ENCODE measurements around the gene STAT3. TPM values are rescaled to one million over a fixed set of nuclear protein-coding genes. Genes with fewer than 3 reads are reported as not detected.

Gene STAT3
- total and polyA plus RNA-seq, 9 of the 15 experiments (the other 6 are each of a cell fraction or from before 2014, with no cell fraction given) = 90.0 to 179 (median 114) TPM

- Histone ChIP-seq H3K27ac (ENCODE audit: extremely low read depth, low read depth, low read length) (peak overlapping the region; percentile 100), H3K4me2 (ENCODE audit: insufficient read depth, low read length) (peak overlapping the region; percentile 100), H3K4me1 (replicated peaks in 1 of 2; ENCODE audit: control insufficient read depth in 2 of 2, insufficient read depth in 2 of 2, low read length in 2 of 2) (peaks cover 88 to 89% of the 10 kb centered on the region in 2 experiments), H3K36me3 (ENCODE audit: control insufficient read depth, insufficient read depth, low read length) (peaks cover 77% of the 10 kb centered on the region), H3K4me3 (peak overlapping the region; percentile 17; the same call in 1 of the 2 replicates), H2AFZ (ENCODE audit: low read depth, low read length) (no peak overlapping the region), H4K20me1 (replicated peaks; ENCODE audit: control insufficient read depth, insufficient read depth, low read length) (no peaks in the 10 kb centered on the region), H3K9me1 (ENCODE audit: control insufficient read depth, insufficient read depth, low read length) (no peaks in the 10 kb centered on the region), H3K9ac (ENCODE audit: insufficient read depth in 1 of 2, low read depth in 2 of 2, low read length in 2 of 2) (peak overlapping the region; percentile 83 to 100; a peak in 3 of 4 replicates), H3K79me2 (ENCODE audit: control insufficient read depth, insufficient read depth, low read length) (peaks cover 75% of the 10 kb centered on the region), H3K9me3 (replicated peaks; ENCODE audit: control insufficient read depth, insufficient read depth, low read depth, low read length) (no peaks in the 10 kb centered on the region), H3K27me3 (ENCODE audit: control insufficient read depth in 2 of 2, insufficient read depth in 2 of 2, low read length in 2 of 2) (no peaks in the 10 kb centered on the region)
- no TSS peak for BruUV-seq (replicated peaks)
- ChIA-PET POLR2A (interaction anchor here (0.6 to 2.5 kb wide), 8 partner anchors 11 to 1051 kb away, joined by 3 to 6 read pairs (median 3); no protein-coding TSS in a partner anchor), CTCF (ENCODE audit: low intra/inter-chr PET ratio) (no interaction called here)
- ATAC-seq (no peak), FAIRE-seq (peak; percentile 78), DNase-seq (ENCODE audit: extremely low read depth in 1 of 4, low spot score in 3 of 4) (peak in 1 of 4 experiments; percentile 77)
- in situ Hi-C loops (cut with MboI) = no loop called here
- intact Hi-C loops (cut with micrococcal nuclease) = loop anchor here (5.0 to 10.0 kb wide), 2 partner anchors 93 to 295 kb away; partner anchors contain the start of gene NKIRAS2
- WGBS (ENCODE audit: insufficient coverage, low coverage, missing lambda C conversion rate) = 6% methylated on average over 5 of the region's 5 CpGs
- TF ChIP-seq NKRF (IDR thresholded peaks at IDR 0.05; ENCODE audit: borderline replicate concordance) (no peak), KLF6 (CRISPR knock-in tag; IDR thresholded peaks at IDR 0.05; ENCODE audit: borderline replicate concordance) (no peak; the same call in 1 of the 2 replicates), TCF15 (CRISPR knock-in tag; IDR thresholded peaks at IDR 0.05) (no peak), CEBPG (CRISPR knock-in tag; IDR thresholded peaks at IDR 0.05) (no peak), CEBPG (tag; conservative IDR thresholded peaks at IDR 0.05 in 1 of 2, IDR thresholded peaks at IDR 0.05 in 1 of 2) (no peak), PKNOX1 (IDR thresholded peaks at IDR 0.05) (peak; percentile 61), POLR2B (IDR thresholded peaks at IDR 0.05; ENCODE audit: low read depth, partially characterized antibody) (peak; percentile 12), RB1 (IDR thresholded peaks at IDR 0.05; ENCODE audit: low read depth) (no peak), HBP1 (CRISPR knock-in tag; IDR thresholded peaks at IDR 0.05) (0 out of 2 replicates have a peak, but pooled peaks have one; percentile 18), CXXC5 (CRISPR knock-in tag; IDR thresholded peaks at IDR 0.05) (peak; percentile 59), PPARD (CRISPR knock-in tag; IDR thresholded peaks at IDR 0.05) (no peak), SIN3B (IDR thresholded peaks at IDR 0.05; ENCODE audit: low read depth) (no peak), ETV1 (tag; conservative IDR thresholded peaks at IDR 0.05; ENCODE audit: low read depth) (peak; percentile 57), RAD21 (CRISPR knock-in tag; conservative IDR thresholded peaks at IDR 0.05 in 1 of 2, IDR thresholded peaks at IDR 0.05 in 1 of 2) (0 out of 4 replicates have a peak, but pooled peaks of 1 of the 2 experiments have one; percentile 8), GATAD2A (IDR thresholded peaks at IDR 0.05) (no peak), MCM5 (IDR thresholded peaks at IDR 0.05; ENCODE audit: low read depth) (no peak), FOXK2 (conservative IDR thresholded peaks at IDR 0.05 in 1 of 2, IDR thresholded peaks at IDR 0.05 in 1 of 2; ENCODE audit: low read depth in 2 of 2) (0 out of 4 replicates have a peak, but pooled peaks of 1 of the 2 experiments have one; percentile 22)
Measured at GRCh38 chr17:42317266-42317845, 70.9 kb downstream of the STAT3 start.
